OCI-LY3 (cell line): Measurements from ENCODE around the gene SDE2.

Experiments used
- H2AFZ ChIP-seq: fragments of 200-600, 300-600 bp; shearing (Covaris generic); 2 replicates; pipeline ENCODE4 v1.6.0; 2014; ENCODE audit warnings: antibody characterized with exemption, low read depth, low read length
- H3K27ac ChIP-seq: fragments of 200-600, 300-600 bp; sonication (generic); 2 replicates; pipeline ENCODE4 v1.5.1; 2014; ENCODE audit warnings: mild to moderate bottlenecking, low read length, moderate library complexity, mixed read lengths
- H3K27me3 ChIP-seq: fragments of 200-600, 300-600 bp; sonication (generic); 2 replicates; pipeline ENCODE4 v1.6.1; 2014; ENCODE audit warnings: low read depth, low read length, mixed read lengths
- H3K36me3 ChIP-seq: fragments of 200-600, 300-600 bp; sonication (generic); replicated peaks from 2 replicates; pipeline ENCODE3; 2014; ENCODE audit warnings: low read depth, low read length, mixed read lengths
- H3K4me1 ChIP-seq: fragments of 300-600, 200-600 bp; sonication (generic); 2 replicates; pipeline ENCODE4 v1.6.1; 2014; ENCODE audit warnings: low read length, mixed read lengths
- H3K4me2 ChIP-seq: fragments of 200-600, 300-600 bp; sonication (generic); 2 replicates; pipeline ENCODE4 v1.6.1; 2014; ENCODE audit warnings: low read length, mixed read lengths
- H3K4me3 ChIP-seq: fragments of 300-600, 200-600 bp; sonication (generic); 2 replicates; pipeline ENCODE4 v1.5.1; 2014; ENCODE audit warnings: antibody characterized with exemption, mild to moderate bottlenecking, low read length, moderate library complexity
- H3K79me2 ChIP-seq: fragments of 300-600, 200-600 bp; shearing (Covaris generic); 2 replicates; pipeline ENCODE4 v1.6.1; 2014; ENCODE audit warnings: mild to moderate bottlenecking, low read length, mixed read lengths
- H3K9ac ChIP-seq: fragments of 300-600, 200-600 bp; shearing (Covaris generic); 2 replicates; pipeline ENCODE4 v1.6.0; 2014; ENCODE audit warnings: mild to moderate bottlenecking, low read length, moderate library complexity
- H3K9me3 ChIP-seq: fragments of 200-600, 300-600 bp; shearing (Covaris generic); 2 replicates; pipeline ENCODE4 v1.6.1; 2014; ENCODE audit warnings: low read length, mixed read lengths; ENCODE audit not compliant: insufficient read depth
- H4K20me1 ChIP-seq: fragments of 200-600, 300-600 bp; sonication (generic); 2 replicates; pipeline ENCODE4 v1.6.1; 2016; ENCODE audit warnings: low read length, mixed read lengths; ENCODE audit not compliant: insufficient read depth
- EZH2phosphoT487 ChIP-seq: fragments of 200-600 bp; shearing (Covaris generic); IDR thresholded peaks from 2 replicates; pipeline ENCODE4 v1.6.1; 2018; ENCODE audit warnings: antibody characterized with exemption, mixed run types, low read depth
- TF ChIP-seq, protein P1 (sequence below): fragments of 200-600, 300-600 bp; sonication (generic); IDR thresholded peaks from 2 replicates; pipeline ENCODE4 v1.5.1; 2014; ENCODE audit warnings: antibody characterized with exemption, low read length, low read depth

SDE2 gene

DNA sequence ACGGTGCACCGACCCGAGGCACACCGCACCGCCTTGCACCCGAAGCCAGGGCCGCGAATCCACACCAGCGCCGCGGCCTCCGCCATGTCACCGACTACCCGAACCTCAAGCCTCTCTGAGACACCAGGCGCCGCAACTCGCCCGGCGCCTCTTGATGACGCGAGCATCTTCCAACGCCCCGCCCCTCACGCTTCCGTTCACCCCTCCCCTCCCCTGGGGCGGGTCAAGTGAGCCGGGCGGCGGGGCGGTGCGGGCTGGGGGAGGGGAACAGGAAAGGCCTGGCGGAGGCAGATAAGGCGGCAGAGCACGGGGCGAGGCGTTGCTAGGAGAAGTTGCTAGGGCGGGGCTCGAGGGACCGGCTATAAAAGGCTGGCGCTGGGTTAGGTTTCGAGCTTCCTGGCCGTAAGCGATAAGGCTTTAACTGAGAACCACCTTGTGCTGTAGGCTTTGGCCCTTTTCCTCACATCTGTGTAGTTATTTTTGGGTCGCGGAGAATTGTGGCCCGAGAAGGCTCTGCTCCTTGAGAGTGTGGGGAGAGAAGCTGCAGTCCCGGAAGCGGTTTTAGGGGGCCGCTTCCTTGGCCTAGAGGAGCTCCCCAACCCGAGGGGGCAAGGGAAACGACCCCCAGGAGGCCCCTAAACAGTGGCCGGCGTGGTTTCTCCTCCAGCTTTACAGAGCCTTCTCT, at the start of gene SDE2:
SDE2 (minus strand) TSS at position 117 of the 685 bp plus-strand sequence; CDS start at position 86, 31 bp downstream.
- Histone ChIP-seq H4K20me1 (0 out of 2 replicates have a peak, but pooled peaks cover 8% of the 10 kb centered on the region), H2AFZ (peak within 1 kb of the TSS; percentile 20; the same call in 1 of the 2 replicates), H3K4me1 (peaks cover 46% of the 10 kb centered on the region), H3K9ac (peak within 1 kb of the TSS; percentile 91), H3K27ac (peak within 1 kb of the TSS; percentile 93), H3K4me3 (peak within 1 kb of the TSS; percentile 83), H3K27me3 (no peaks in the 10 kb centered on the region), H3K36me3 (peaks cover 13% of the 10 kb centered on the region), H3K4me2 (peak within 1 kb of the TSS; percentile 86), H3K9me3 (no peaks in the 10 kb centered on the region), H3K79me2 (peaks cover 48% of the 10 kb centered on the region)
- no peak for TF ChIP-seq EZH2phosphoT487
- TF ChIP-seq, protein P1, sequence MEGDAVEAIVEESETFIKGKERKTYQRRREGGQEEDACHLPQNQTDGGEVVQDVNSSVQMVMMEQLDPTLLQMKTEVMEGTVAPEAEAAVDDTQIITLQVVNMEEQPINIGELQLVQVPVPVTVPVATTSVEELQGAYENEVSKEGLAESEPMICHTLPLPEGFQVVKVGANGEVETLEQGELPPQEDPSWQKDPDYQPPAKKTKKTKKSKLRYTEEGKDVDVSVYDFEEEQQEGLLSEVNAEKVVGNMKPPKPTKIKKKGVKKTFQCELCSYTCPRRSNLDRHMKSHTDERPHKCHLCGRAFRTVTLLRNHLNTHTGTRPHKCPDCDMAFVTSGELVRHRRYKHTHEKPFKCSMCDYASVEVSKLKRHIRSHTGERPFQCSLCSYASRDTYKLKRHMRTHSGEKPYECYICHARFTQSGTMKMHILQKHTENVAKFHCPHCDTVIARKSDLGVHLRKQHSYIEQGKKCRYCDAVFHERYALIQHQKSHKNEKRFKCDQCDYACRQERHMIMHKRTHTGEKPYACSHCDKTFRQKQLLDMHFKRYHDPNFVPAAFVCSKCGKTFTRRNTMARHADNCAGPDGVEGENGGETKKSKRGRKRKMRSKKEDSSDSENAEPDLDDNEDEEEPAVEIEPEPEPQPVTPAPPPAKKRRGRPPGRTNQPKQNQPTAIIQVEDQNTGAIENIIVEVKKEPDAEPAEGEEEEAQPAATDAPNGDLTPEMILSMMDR: no peak

DNA sequence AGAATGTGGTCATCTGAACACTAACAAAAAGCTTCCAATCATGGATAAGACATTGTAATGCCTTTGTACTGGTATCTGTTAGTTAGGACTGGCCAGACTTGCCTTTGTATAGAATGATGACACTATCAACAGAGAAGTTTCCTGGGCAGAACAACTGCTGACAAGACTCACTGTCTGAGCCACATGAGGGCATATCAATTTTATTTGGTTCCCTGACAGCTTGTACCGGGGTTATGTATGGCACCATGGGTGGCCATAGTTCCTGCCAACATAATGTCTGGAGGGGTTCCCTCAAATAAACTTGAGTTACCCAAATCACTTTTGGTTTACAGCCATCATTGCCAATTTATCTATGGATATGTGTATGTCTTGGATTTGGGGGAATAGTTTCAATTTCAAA, 49.7 kb upstream of the SDE2 start:
- Histone ChIP-seq H4K20me1 (no peaks in the 10 kb centered on the region), H2AFZ (no peak overlapping the region), H3K36me3 (no peaks in the 10 kb centered on the region), H3K9me3 (no peaks in the 10 kb centered on the region), H3K79me2 (no peaks in the 10 kb centered on the region), H3K9ac (no peak overlapping the region), H3K27me3 (no peaks in the 10 kb centered on the region), H3K27ac (no peak overlapping the region), H3K4me1 (no peaks in the 10 kb centered on the region), H3K4me2 (no peak overlapping the region), H3K4me3 (no peak overlapping the region)
- TF ChIP-seq, protein P1: no peak
- no peak for TF ChIP-seq EZH2phosphoT487

DNA sequence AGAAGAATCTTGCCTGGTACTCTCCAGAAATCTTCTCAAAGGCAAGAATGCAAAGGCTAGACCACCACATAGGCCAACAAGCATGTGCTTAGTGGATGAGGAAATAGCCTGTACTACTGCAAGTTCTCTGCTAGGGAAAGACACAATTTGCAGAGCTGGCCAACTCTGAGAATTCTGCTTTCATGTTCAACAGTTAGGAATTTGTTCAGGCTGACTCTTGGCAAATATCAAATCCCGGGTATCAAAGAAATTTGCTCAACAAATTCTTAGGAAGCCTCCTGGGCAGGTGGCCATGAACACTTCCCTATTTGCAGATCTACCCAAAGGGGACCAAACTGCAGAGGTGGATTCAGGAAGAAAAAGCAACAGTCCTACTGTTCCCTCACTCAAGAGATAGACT, 48.4 kb upstream of the SDE2 start:
- H3K27ac ChIP-seq: no peak overlapping the region
- H3K4me2 ChIP-seq: no peak overlapping the region
- no peaks in the 10 kb centered on the region for H3K9me3 ChIP-seq
- H3K4me3 ChIP-seq: no peak overlapping the region
- H3K4me1 ChIP-seq: 0 out of 2 replicates have a peak, but pooled peaks cover 3% of the 10 kb centered on the region
- no peaks in the 10 kb centered on the region for H4K20me1 ChIP-seq
- no peak for TF ChIP-seq EZH2phosphoT487
- TF ChIP-seq, protein P1: no peak
- H3K9ac ChIP-seq: no peak overlapping the region
- H3K36me3 ChIP-seq: no peaks in the 10 kb centered on the region
- H3K27me3 ChIP-seq: no peaks in the 10 kb centered on the region
- no peaks in the 10 kb centered on the region for H3K79me2 ChIP-seq
- H2AFZ ChIP-seq: no peak overlapping the region

DNA sequence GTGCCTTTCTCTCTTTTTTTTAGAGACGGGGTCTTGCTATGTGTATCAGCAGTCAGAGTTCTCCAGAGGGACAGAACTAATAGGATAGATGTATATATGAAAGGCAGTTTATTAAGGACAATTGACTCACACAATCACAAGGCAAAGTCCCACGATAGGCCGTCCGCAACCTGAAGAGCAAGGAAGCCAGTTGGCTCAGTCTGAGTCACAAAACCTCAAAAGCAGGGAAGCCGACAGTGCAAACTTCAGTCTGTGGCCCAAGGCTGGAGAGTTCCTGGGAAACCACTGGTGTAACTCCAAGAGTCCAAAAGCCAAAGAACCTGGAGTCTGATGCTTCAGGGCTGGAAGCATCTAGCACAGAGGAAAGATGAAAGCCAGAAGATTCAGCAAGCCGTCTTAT, 47.1 kb upstream of the SDE2 start:
- H3K79me2 ChIP-seq: no peaks in the 10 kb centered on the region
- H3K27ac ChIP-seq: no peak overlapping the region
- 0 out of 2 replicates have a peak, but pooled peaks cover 6% of the 10 kb centered on the region for H3K27me3 ChIP-seq
- TF ChIP-seq, protein P1: no peak
- no peak for TF ChIP-seq EZH2phosphoT487
- 0 out of 2 replicates have a peak, but pooled peaks cover 3% of the 10 kb centered on the region for H3K4me1 ChIP-seq
- H2AFZ ChIP-seq: no peak overlapping the region
- H3K9me3 ChIP-seq: no peaks in the 10 kb centered on the region
- H4K20me1 ChIP-seq: no peaks in the 10 kb centered on the region
- no peak overlapping the region for H3K9ac ChIP-seq
- H3K4me2 ChIP-seq: no peak overlapping the region
- no peak overlapping the region for H3K4me3 ChIP-seq
- H3K36me3 ChIP-seq: no peaks in the 10 kb centered on the region
